Adipose tissue (tissue), 3 donors: ENCODE data around the gene EVI5L. TPM values are rescaled to one million over a fixed set of nuclear protein-coding genes. Genes with fewer than 3 reads are reported as not detected.
"Not testable (repeated sequence)": the region's sequence is repeated elsewhere in the genome, so short reads cannot be mapped to it uniquely, and the experiment has no call there.

Experiments used
- H3K27ac ChIP-seq: one replicate; pipeline ENCODE4 v1.5.1; 2013; ENCODE audit warnings: low read depth, low read length
- WGBS, 3 donors: extraction: QIAGEN DNeasy Blood & Tissue Kit; methylation state at CpG; one replicate each; pipeline ENCODE4 v1.1.7; 2013; 5-methylcytosine and 5-hydroxymethylcytosine counted together
- polyA plus RNA-seq, 3 donors: library from polyadenylated mRNA; stranded (reverse); fragments of 200-250 nt; gene quantifications; one replicate each; pipeline ENCODE4 v1.2.3, GENCODE V29; 2013
- donor health status: healthy with polysubstance abuse.
- donor health status: Bipolar disorder and iron deficiency.
- donor health status: healthy.

Gene EVI5L
- polyA plus RNA-seq, 3 donors, result 3.9 to 10.2 (median 8.4) TPM

- no peak overlapping the region for H3K27ac ChIP-seq
- 83 to 93% (median 83%) methylated on average over 19 of the region's 19 CpGs for WGBS, 3 donors
These were observed 49.8 kb downstream of the EVI5L start for GRCh38 chr19:7879836-7880235.

- no peak overlapping the region for H3K27ac ChIP-seq
- 95 to 96% (median 95%) methylated on average over 3 of the region's 3 CpGs for WGBS, 3 donors
These were observed 51.9 kb downstream of the EVI5L start for GRCh38 chr19:7881910-7882309.

- no peak overlapping the region for H3K27ac ChIP-seq
- 72 to 86% (median 79%) methylated on average over 4 of the region's 4 CpGs for WGBS, 3 donors
These were observed 53.1 kb downstream of the EVI5L start for GRCh38 chr19:7883105-7883504.

- 72 to 88% (median 85%) methylated on average over 2 of the region's 2 CpGs for WGBS, 3 donors
- no peak overlapping the region for H3K27ac ChIP-seq
These were observed 54.0 kb downstream of the EVI5L start for GRCh38 chr19:7883796-7884570.

- no peak overlapping the region for H3K27ac ChIP-seq
- 80 to 91% (median 85%) methylated on average over 8 of the region's 8 CpGs for WGBS, 3 donors
These were observed 55.8 kb downstream of the EVI5L start for GRCh38 chr19:7885818-7886217.

GRCh38 chr19:7887408-7888144 lies 57.6 kb downstream of the EVI5L start:
- WGBS, 3 donors, result 77 to 87% (median 79%) methylated on average over 16 of the region's 16 CpGs

GRCh38 chr19:7888145-7888825 lies 58.3 kb downstream of the EVI5L start, which contains the start of gene LRRC8E:
TSS of gene LRRC8E (plus strand) at chr19:7888510. CDS start at chr19:7895604, 7,094 bp downstream.
- H3K27ac ChIP-seq, result no peak within 1 kb of the TSS
- 7 to 11% (median 9%) methylated on average over 50 to 53 of the region's 53 CpGs for WGBS, 3 donors

More at GRCh38 chr19:7887408-7888144, 57.6 kb downstream of the EVI5L start:
- no peak overlapping the region for H3K27ac ChIP-seq

- WGBS, 3 donors, result 54 to 78% (median 73%) methylated on average over 8 of the region's 8 CpGs
- H3K27ac ChIP-seq, result no peak overlapping the region
These were observed 58.8 kb downstream of the EVI5L start for GRCh38 chr19:7888826-7889217.

GRCh38 chr19:7893362-7894101 lies 63.5 kb downstream of the EVI5L start:
- 82 to 89% (median 82%) methylated on average over 18 of the region's 18 CpGs for WGBS, 3 donors
- not testable (repeated sequence) for H3K27ac ChIP-seq

- 32 to 68% (median 41%) methylated on average over 17 to 18 of the region's 18 CpGs for WGBS, 3 donors
- no peak overlapping the region for H3K27ac ChIP-seq
These were observed 64.7 kb downstream of the EVI5L start for GRCh38 chr19:7894612-7895309.

- no peak overlapping the region for H3K27ac ChIP-seq
- 88 to 91% (median 90%) methylated on average over 13 of the region's 13 CpGs for WGBS, 3 donors
These were observed 65.5 kb downstream of the EVI5L start for GRCh38 chr19:7895565-7895964.

GRCh38 chr19:7897292-7897691 lies 67.3 kb downstream of the EVI5L start:
- WGBS, 3 donors, result 83 to 92% (median 86%) methylated on average over 11 of the region's 11 CpGs
- H3K27ac ChIP-seq, result no peak overlapping the region

GRCh38 chr19:7898967-7899366 lies 68.9 kb downstream of the EVI5L start:
- 90 to 95% (median 95%) methylated on average over 16 of the region's 16 CpGs for WGBS, 3 donors
- H3K27ac ChIP-seq, result no peak overlapping the region

- H3K27ac ChIP-seq, result no peak overlapping the region
- WGBS, 3 donors, result 90 to 91% (median 91%) methylated on average over 34 of the region's 34 CpGs
These were observed 69.8 kb downstream of the EVI5L start for GRCh38 chr19:7899751-7900378.

GRCh38 chr19:7900401-7900870 lies 70.4 kb downstream of the EVI5L start:
- WGBS, 3 donors, result 79 to 88% (median 81%) methylated on average over 21 of the region's 21 CpGs
- H3K27ac ChIP-seq, result no peak overlapping the region

- no peak overlapping the region for H3K27ac ChIP-seq
- 67 to 83% (median 77%) methylated on average over 3 of the region's 3 CpGs for WGBS, 3 donors
These were observed 70.9 kb downstream of the EVI5L start for GRCh38 chr19:7900931-7901330.

- WGBS, 3 donors, result 83 to 94% (median 92%) methylated on average over 7 of the region's 7 CpGs
- H3K27ac ChIP-seq, result no peak overlapping the region
These were observed 71.3 kb downstream of the EVI5L start for GRCh38 chr19:7901337-7901736.
